RPMI8226 (cell line): Measurements from ENCODE around the gene PRDM8.
A peak's percentile ranks its signal among the peaks of the same experiment; 100 is the strongest.

ENCODE experiments used
- DNase-seq: peaks from one replicate; pipeline ENCODE4 v3.0.0-alpha.2; 2015

The PRDM8 gene

DNA sequence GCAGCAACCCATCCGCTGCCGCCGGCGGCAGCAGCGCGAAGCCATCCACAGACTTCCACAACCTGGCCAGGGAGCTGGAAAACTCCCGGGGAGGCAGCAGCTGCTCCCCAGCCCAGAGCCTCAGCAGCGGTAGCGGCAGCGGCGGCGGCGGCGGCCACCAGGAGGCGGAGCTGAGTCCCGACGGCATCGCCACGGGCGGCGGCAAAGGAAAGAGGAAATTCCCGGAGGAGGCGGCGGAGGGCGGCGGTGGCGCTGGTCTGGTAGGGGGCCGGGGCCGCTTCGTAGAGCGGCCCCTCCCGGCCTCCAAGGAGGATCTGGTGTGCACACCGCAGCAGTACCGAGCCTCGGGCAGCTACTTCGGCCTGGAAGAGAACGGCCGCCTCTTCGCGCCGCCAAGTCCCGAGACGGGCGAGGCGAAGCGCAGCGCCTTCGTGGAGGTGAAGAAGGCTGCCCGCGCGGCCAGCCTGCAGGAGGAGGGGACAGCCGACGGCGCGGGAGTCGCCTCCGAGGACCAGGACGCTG lies 4.9 kb downstream of the PRDM8 start:
- DNase-seq: peak; percentile 53

DNA sequence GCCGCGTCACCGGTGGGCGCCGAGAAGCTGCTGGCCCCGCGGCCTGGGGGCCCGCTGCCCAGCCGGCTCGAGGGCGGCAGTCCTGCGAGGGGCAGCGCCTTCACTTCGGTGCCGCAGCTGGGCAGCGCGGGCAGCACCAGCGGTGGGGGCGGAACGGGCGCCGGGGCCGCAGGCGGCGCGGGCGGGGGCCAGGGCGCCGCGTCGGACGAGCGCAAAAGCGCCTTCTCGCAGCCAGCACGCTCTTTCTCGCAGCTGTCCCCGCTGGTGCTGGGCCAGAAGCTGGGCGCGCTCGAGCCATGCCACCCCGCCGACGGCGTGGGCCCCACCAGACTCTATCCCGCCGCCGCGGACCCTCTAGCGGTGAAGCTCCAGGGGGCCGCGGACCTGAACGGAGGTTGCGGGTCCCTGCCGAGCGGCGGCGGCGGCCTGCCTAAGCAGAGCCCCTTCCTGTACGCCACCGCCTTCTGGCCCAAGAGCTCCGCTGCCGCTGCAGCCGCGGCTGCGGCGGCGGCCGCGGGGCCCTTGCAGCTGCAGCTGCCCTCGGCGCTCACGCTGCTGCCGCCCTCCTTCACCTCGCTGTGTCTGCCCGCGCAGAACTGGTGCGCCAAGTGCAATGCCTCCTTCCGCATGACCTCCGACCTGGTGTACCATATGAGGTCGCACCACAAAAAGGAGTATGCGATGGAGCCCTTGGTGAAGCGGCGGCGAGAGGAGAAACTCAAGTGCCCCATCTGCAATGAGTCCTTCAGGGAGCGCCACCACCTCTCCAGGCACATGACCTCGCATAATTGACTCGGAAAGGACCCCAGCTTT lies 5.6 kb downstream of the PRDM8 start:
- DNase-seq: peak; percentile 57

DNA sequence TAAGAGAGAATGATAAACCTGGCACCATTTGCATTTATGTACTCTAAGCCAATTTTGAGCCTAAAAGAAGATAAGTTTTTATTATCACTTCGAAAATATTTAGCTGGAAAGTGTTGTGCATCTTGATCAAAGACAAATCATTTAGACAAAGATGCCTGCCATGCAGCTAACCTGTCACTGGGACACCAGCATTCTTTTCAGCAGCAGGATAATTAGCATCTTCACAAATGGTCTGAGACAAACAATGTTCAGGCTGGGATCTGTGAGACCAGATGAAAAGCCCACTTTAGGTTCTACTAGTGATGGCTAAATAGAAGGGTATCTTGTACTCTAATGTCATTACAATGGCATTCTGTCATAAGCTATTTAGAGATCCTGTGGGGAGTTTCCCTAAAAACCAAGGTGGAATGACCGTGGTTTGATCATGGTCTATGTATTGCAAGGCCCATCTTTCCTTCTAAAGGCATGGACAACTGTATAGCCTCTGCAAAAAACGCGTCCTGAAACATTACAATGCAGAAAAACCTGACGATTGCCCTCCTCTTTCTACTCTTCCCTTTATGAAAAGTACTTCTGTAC lies 7.2 kb downstream of the PRDM8 start:
- DNase-seq: no peak

DNA sequence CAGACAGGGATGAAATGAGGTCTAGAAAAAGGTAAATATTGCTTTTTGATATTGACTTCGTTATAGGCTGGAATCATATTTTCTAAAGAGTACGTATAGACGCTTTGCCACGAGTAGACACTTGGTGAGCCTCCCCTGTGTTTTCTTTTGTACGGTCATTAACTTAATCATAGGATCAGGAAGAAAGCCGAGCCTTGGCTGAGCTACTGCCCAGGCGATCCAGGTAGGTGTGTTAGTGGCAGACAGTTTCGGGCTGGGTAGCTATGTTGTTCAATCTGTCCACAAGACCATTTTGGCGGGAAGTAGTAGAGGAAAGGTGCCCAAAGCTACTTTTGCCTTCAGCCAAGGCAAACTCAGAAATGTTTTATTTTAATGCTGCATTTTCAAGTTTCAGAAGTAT lies 8.8 kb downstream of the PRDM8 start:
- DNase-seq: no peak

DNA sequence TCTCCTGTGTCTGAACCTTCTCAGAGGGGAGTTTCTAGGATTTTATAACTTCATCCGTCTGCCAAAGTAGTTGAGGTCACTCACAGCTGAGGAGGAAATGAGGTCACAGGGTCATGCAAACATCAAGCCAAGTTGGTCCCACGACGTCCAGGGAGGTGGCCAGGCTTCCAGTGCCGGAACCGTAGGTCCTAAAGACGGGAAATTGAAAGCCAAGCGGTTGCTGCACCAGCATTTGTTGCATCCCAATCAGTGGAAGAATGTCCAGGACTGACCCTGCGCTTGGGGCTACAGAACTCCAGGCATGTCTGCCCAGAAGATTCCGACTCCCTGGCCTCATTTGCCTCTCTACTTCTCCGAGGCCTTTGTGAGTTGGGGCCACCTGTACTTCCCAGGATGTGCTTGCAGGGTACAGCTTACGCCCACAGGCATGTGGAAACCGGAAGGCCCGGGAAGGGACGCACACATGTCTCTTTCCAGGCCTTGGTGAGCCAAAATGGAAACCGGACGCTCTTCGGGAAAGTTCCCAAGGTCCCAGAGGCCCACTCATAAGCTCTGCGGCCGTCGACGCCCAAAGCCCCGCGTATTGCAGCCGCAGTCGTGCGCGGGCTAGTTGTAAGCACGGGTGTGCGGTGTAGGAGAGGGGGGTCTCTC lies 9.3 kb downstream of the PRDM8 start:
- DNase-seq: no peak

DNA sequence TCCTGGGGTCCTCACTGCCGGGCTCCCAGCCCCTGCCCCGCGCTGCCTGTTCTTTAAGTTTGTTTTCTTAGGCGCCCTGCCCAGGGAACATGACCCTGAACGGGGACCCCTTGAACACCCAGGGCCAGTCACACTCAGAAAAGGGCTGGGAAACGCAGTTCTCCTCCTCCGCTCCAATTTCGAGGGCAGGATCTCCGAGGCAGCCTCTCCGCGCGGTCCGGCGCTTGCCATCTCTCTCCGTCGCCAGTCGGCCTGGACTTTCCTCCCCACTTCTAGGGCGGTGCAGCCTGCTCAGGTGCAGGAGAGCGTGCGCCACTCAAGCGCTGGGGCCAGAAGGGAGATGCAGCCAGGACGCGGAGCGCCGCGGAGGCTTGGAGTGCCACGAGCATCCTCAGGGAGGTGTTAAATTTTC lies 9.9 kb downstream of the PRDM8 start:
- DNase-seq: no peak

DNA sequence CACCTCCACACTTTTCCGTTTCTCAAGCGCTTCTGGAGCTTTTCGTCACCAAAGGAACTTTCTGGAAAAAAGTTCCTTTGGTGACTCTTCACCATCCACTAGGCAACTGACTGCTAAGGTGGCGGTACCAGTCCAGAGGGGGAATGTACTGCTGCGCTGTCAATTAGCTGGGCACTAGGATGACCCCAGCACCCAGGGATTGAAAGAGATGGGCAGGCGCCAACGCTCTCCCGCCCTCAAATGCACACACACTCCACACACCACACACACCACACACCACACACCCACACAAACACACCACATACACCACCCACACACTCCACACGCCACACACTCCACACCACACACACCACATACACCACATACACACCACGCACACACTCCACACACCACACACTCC lies 10.4 kb downstream of the PRDM8 start:
- no peak for DNase-seq

DNA sequence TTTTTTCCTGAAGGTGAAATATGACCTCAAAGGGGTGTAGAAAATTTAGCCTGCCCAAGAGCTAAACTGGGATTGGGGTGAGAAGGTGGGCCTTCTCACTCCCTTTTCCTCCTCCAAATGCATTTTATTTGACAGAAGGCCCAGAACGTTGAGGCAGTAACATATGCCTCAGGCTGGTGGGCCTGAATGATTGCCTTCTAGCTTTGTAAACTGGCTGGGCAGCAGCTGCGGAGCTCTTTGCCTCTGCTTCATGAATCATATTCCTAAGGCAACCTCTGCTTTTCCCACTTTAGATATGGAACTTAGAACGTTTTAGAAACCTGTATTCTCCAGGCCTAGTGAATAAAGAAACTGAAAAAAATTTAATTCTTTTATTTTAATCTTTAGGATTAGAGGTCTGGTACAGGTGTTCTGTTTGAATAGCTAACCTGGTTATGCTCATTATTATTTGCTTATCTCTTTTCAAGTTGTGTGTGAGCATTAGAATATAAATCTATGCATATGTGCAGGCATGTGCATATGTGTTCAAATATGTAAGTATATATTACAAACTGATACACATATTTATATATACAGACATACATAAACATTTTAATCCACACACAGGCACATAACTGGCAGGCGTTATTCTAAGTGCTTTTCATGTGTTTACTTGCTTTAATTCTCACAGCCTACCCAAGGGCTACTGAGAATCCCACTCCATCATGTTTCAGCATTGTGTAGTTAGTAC lies 11.5 kb downstream of the PRDM8 start:
- DNase-seq: no peak

DNA sequence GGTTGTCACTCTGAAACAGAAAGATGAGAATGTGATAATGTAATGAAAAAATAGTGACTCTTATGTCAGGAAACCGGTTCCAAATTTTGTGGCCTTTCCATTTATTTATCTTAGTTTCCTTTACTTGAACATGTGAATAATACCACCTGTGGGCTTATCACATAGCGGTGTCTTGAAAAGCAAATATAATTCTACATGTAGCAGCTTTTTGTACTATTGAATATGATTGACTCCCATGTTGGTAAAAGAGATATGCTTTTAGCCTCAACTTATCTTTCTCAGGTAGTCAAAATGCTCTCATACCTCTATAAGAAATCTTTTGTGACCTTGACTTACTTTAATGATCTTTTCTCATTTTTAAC lies 12.0 kb downstream of the PRDM8 start:
- DNase-seq: no peak

DNA sequence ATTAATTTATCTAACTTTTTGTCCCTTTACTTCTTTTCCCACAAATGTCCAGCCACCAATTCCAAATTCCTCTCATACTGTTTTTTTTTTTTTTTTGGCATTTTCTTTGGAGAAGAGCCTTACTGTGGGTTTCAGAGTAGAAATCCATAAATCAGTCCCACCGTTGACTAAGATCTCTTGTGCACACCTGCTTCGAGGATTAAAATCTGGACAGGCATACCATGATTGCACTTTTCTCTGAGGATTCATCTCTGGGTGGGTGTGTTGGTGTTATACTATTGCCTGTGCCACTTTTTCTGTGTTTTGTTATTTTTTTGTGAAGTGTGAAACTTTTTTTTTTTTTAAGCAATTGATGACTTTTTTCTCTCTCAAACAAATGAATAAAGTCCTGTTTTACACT lies 13.2 kb downstream of the PRDM8 start:
- no peak for DNase-seq

DNA sequence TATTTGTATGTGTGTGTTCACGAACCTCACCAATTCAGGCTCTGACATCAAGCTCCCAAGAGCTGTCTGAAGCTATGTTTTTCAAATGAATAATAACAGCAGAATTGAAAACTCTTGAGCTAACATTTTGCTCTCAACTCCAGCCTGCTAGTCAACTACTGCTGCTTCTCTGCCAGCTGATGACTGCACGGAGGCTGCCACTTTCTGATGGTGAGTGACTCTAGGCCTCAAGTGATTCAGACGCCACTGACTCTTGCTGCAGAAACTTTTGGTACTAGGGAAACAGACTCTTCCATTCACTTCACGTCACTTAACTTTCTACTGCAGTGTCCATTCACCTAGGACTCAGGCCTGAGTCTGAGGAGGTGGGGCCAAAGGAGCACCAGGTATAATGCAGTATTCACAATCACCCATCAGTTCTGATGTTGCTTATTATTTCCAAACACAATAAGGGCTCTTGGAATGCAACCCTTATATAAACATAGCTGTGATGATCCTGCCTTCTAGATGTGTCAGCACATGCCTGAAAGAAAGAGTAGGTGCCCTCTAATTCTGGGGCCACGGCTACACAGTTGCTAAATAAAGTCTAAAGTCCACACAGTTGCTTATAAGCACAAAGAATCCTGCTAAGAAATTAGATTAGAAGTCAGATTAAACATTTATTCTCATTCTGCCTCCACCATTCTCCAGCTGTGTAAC lies 16.0 kb downstream of the PRDM8 start:
- DNase-seq: no peak

DNA sequence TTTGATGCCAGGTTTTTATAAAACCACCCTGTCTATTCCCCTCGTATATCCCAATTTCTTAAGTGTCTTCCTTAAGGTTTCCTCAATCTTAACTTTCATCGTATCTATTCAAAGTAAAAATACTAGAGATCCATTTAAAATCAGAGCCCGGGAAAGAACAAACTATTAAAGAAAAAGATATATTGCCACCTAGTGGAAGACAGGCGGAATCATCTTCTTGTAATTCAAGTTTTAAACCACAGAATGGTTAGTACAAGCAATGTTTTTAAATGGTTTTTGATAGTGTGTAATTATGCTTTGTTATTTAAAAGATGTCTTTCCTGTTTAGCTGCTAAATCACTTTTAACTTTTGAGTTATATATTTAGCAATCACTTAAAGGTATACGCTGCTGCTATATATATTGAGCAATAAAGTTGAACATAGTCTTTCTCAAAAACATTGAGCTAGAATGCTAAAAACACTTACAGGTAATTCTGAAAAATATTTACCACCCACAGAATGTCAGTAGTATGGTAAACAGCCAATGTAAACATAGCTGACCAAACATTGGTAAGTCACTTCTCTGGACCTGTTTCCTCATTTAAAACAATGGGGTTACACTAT lies 18.2 kb downstream of the PRDM8 start:
- DNase-seq: no peak

DNA sequence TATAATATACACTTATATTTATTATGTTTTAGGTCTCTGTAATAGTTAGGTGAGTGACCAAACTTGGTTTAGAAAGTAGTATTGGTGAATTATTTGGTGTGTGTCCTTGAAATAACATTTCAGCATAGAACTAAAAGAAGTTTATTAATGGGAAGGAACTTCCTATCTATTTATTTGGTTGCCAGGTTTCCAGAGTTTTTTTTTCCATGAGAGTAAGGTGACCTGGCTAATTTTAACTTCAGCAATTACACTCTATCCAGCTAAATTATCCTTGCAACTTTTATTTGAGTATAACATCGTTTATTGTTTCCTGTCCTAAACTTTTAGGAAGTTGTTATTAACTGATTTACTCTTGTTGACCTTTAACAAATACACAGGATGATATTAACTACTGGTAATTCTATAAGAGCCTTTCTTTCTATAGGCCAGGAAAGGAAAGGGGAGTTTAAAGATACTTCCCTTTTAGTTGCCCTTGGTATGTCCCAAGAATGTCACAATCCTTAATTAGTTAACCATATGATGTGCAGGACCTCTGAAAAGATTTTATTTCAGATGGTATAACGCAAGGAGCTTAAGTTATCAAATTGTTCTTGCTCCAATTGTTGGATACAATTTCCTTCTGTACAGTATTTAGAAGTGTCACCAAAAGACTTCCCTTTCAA lies 18.9 kb downstream of the PRDM8 start:
- DNase-seq: no peak

DNA sequence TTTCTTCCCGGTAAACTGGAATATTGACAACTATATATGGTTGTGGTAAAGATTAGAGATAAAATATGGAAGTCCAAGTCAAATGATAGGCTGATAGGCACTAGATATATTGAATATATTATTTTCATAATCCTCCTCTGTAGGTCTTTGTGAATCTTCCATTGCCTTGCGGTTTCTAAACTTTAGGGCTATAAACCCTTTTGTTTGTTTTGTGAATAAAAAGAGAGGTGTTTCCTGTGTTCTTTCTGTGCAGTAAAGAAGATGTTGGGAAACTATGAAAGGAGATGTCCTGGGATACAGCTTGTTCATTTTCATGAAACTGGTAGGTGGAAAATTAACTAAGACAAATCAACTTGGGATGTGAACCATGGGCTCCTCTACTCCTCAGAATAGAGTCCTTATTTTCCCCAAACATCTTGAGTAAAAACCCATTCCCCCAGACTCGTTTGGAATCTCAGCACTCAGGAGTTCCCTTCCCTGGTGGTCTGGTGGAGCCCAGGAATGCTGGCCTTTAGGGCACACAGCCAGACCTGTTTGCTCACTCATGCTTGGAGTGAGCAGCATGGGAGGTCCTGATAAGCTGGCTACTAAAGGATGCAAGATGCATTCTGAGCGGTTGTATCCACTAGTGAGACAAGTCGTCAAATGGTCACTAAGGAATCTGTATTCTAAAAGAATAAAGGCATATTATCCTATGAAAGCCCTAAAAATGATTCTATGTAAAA lies 22.2 kb downstream of the PRDM8 start:
- no peak for DNase-seq

DNA sequence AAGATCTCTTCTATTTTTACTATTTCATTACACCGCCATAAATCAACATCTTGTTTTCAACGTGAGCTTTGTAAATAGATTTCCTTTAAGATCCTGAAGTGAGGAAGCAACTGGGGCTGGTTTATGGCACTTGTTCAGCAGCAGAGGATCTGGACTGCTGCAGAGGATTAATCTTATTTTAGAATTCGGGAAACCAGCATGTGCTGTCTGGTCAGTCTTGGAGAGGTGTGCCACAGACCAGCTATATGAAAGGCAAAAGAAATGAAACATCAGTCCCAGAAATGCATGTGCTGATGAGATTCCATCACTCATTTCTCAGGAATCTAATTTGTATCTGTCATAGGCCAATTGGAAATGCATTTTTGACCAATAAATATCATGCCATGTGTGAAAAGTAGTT lies 23.4 kb downstream of the PRDM8 start:
- no peak for DNase-seq

DNA sequence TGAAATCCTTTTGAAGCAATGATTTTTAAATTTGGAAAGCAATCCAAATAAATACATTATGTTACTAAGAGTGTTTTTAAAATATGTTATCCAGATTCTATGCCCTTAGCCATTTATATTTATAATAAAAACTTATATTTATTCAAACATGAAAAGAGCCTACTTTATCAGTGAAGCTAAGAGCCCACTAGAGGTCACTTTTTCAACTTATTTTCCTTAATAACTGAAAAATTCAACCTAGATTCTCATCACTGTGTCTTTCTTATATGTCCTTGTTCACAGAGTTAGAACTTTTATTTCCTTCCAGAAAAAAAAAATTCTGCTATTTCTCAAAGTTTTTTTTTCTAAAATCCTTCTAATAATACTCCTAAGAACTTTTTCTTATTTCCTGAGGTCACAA lies 23.9 kb downstream of the PRDM8 start:
- no peak for DNase-seq

DNA sequence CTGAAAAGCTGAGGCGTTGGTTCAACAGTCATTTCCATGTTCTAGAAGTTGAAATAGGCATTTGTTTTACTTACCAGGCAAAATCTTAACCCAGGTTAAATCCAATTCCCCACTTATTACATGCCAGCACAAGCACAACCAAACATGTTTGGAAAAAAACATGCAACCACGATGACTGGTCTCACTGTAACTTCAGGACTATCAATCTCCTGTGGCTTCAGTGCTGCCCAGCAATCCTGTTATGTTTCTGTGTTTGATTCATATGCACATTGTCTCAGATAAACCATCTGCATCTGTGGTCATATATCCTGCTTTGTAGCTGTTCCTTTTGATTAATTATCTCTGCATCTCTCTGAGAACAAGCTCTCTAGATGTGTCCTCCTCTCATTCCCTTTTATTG lies 28.3 kb downstream of the PRDM8 start:
- DNase-seq: no peak

DNA sequence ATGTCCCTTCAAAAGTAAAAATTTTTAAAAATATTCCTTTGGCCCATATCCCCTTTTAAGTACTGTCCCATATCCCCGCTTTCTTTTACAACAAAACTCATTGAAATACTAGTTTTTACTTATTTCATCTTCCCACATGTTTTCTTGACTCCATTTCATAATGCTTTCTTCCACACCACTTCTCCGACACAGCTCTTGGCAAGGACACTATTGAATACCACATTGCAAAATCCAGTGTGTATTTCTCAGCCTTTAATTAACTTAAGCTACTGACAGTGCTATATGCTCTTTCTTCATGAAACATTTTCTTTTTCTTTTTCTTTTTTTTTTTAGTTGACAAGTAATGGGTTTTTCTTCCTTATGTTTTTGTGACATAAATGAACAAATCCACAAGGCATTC lies 28.8 kb downstream of the PRDM8 start:
- no peak for DNase-seq

DNA sequence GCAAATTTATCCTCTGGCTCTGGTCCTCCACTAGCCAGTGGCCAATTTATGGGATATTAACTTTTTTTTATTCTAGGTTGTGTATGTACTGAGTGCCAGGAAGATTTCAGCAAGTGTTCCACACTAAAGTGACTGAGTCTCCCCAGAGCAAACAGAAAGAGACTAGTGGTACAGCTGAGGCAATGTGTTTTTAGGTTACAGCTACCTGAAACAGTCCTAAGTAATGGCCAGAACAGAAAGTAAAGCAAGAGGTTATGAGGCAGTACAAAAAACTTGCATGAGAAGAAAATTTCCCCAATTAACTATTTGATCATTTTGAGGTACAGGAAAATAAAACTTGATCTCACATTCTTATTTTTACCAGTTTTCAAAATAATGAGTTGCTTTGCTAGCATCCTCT lies 31.2 kb downstream of the PRDM8 start:
- DNase-seq: no peak

DNA sequence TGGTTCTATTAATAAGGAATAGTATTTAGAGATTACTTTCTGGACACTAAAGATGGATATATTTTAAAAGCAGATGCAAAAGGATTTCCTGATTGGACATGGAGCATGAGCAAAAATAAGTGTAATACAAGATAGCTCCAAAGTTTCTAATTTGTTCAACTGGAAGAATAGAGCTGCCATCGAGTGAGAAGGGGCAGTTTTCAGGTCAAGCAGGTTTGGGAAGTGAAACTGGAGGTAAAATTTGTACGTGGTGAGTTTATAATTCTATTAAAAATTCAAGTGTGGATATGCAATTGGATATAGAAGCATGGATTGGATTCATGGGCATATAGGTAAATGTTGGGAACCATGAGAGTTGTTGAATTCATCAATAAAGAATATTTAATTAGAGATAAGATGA lies 31.8 kb downstream of the PRDM8 start:
- DNase-seq: no peak

DNA sequence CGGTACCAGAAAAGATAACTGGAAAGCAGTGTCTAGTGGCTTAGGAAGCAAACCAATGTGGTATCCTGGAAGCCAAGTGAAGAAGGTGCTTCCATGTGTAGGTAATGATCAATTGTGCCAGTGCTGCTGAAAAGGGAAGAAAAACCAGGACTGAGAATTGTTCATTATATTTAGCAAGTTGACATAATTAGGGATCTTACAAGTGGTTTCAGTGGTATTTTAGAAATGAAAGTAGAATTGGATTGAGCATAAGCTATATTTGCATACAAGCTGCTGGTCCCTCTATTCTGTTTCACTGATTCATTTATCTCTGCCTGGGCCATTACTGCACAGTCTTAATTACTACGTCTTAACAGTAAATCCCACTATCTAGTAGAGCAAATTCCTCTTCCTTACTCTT lies 32.3 kb downstream of the PRDM8 start:
- DNase-seq: peak; percentile 4
